ENCODE results near the gene NLE1. TPM values are rescaled to one million over a fixed set of nuclear protein-coding genes. Genes with fewer than 3 reads are reported as not detected.
"Not testable (repeated sequence)": the region's sequence is repeated elsewhere in the genome, so short reads cannot be mapped to it uniquely, and the experiment has no call there.

Gene NLE1
- total RNA-seq, 1 experiment from 2014 or later, result 14.1 TPM

DNA sequence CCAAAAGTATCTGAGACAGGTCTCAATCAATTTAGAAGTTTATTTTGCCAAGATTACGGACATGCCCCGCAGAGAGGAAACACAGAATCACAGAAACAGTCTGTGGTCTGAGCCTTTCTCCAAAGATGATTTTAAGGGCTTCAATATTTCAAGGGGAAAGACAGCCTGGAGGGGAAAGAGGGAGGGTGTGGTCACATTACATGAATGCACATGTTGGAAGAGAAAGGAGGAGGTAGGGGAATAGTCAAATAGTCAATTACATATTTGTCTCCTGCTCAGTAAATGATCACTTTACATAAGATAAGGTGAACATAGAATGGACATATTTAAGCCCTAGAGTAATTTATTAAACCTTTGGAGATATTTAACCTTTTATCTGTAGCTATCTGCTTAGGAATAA is 17.8 kb upstream of the NLE1 start:
- no peaks in the 10 kb centered on the region for H3K79me2 ChIP-seq (ENCODE audit: low read length)
- H4K20me1 ChIP-seq (ENCODE audit: insufficient read depth, low read depth, low read length), result no peaks in the 10 kb centered on the region
- no peaks in the 10 kb centered on the region for H3K27me3 ChIP-seq (ENCODE audit: low read length)
- H3K27ac ChIP-seq (ENCODE audit: low read length), result no peak overlapping the region
- no peak overlapping the region for H2AFZ ChIP-seq (ENCODE audit: low read length)
- H3K4me1 ChIP-seq (ENCODE audit: low read length), result no peaks in the 10 kb centered on the region
- H3K4me2 ChIP-seq (ENCODE audit: low read depth, low read length, poor library complexity, severe bottlenecking), result no peak overlapping the region
- no peak overlapping the region for H3K9ac ChIP-seq (ENCODE audit: low read length)
- DNase-seq, result no peak
- no peak overlapping the region for H3K4me3 ChIP-seq (ENCODE audit: low read length)
- no peaks in the 10 kb centered on the region for H3K9me3 ChIP-seq (ENCODE audit: low read length)
- no peaks in the 10 kb centered on the region for H3K9me2 ChIP-seq (replicated peaks; ENCODE audit: insufficient read depth, low read length)
- no peaks in the 10 kb centered on the region for H3K36me3 ChIP-seq (ENCODE audit: insufficient read depth, low read length)

DNA sequence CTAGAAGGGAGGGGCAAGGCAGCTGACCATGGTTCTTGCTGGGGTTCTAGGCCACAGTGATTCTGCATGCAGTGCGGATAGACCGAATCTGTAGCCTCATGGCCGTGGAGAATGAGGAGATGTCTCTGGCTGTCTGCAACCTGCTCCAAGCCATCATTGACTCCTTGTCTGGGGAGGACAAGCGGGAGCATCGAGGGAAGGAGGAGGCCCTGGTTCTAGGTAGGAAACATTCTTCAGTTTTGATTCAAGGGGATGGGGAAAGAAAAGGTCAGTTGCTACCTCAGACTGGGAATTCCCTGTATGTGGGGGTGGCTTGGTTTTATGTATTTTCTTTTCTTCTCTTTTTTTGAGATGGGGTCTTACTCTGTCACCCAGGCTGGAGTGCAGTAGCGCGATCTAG is 13.1 kb upstream of the NLE1 start:
- H3K79me2 ChIP-seq (ENCODE audit: low read length), result no peaks in the 10 kb centered on the region
- no peak overlapping the region for H3K9ac ChIP-seq (ENCODE audit: low read length)
- no peak overlapping the region for H3K4me3 ChIP-seq (ENCODE audit: low read length)
- no peak overlapping the region for H3K27ac ChIP-seq (ENCODE audit: low read length)
- no peaks in the 10 kb centered on the region for H3K9me3 ChIP-seq (ENCODE audit: low read length)
- no peaks in the 10 kb centered on the region for H3K4me1 ChIP-seq (ENCODE audit: low read length)
- no peaks in the 10 kb centered on the region for H3K27me3 ChIP-seq (ENCODE audit: low read length)
- H3K9me2 ChIP-seq (replicated peaks; ENCODE audit: insufficient read depth, low read length), result no peaks in the 10 kb centered on the region
- no peak overlapping the region for H3K4me2 ChIP-seq (ENCODE audit: low read depth, low read length, poor library complexity, severe bottlenecking)
- DNase-seq, result no peak
- H3K36me3 ChIP-seq (ENCODE audit: insufficient read depth, low read length), result no peaks in the 10 kb centered on the region
- H2AFZ ChIP-seq (ENCODE audit: low read length), result no peak overlapping the region
- no peaks in the 10 kb centered on the region for H4K20me1 ChIP-seq (ENCODE audit: insufficient read depth, low read depth, low read length)

GRCh38 chr17:35154196-35155165 is 12.4 kb upstream of the NLE1 start:
- Histone ChIP-seq H3K4me3 (ENCODE audit: low read length) (no peak overlapping the region), H3K4me1 (ENCODE audit: low read length) (no peaks in the 10 kb centered on the region)

DNA sequence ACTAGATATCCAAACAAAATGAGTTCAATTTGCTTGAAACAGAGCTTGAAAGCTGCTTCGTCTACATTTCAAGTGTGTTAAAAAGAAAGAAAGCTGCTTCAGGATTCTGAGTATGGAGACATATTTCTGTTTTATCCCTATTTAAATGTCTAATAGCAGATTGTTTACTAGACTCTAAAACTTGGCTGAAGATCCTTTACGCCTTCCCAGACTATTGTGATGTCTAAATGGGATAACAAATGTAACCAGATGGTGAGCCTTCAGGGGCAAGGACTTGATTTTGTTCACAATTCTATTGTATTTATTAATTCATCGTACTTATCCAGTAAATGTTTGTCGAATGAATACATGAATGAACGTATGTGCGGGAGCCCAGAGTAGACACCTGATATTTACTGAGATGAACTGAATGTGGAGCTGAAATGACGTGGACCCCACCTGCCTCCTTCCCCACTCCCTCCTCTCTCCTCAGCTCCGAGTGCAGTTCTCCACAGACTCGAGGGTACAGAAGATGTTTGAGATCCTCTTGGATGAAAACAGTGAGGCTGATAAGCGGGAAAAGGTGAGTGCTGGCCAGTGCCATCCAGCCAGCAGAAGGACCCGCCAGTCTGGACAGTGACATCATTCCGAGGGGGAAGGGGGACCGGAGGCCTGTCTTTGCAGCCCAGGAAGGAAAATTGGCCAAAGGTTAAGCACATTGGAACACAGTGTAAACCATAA is 10.5 kb upstream of the NLE1 start:
- no peak for DNase-seq
- no peaks in the 10 kb centered on the region for H3K27me3 ChIP-seq (ENCODE audit: low read length)
- no peaks in the 10 kb centered on the region for H3K4me1 ChIP-seq (ENCODE audit: low read length)
- no peak overlapping the region for H2AFZ ChIP-seq (ENCODE audit: low read length)
- no peaks in the 10 kb centered on the region for H3K79me2 ChIP-seq (ENCODE audit: low read length)
- H3K9me3 ChIP-seq (ENCODE audit: low read length), result no peaks in the 10 kb centered on the region
- H3K36me3 ChIP-seq (ENCODE audit: insufficient read depth, low read length), result no peaks in the 10 kb centered on the region
- no peak overlapping the region for H3K4me2 ChIP-seq (ENCODE audit: low read depth, low read length, poor library complexity, severe bottlenecking)
- no peak overlapping the region for H3K27ac ChIP-seq (ENCODE audit: low read length)
- no peak overlapping the region for H3K4me3 ChIP-seq (ENCODE audit: low read length)
- H4K20me1 ChIP-seq (ENCODE audit: insufficient read depth, low read depth, low read length), result no peaks in the 10 kb centered on the region
- H3K9ac ChIP-seq (ENCODE audit: low read length), result no peak overlapping the region
- H3K9me2 ChIP-seq (replicated peaks; ENCODE audit: insufficient read depth, low read length), result no peaks in the 10 kb centered on the region

More at GRCh38 chr17:35154196-35155165, 12.4 kb upstream of the NLE1 start:
- Histone ChIP-seq H3K9ac (ENCODE audit: low read length) (no peak overlapping the region), H4K20me1 (ENCODE audit: insufficient read depth, low read depth, low read length) (no peaks in the 10 kb centered on the region), H3K27ac (ENCODE audit: low read length) (no peak overlapping the region), H3K27me3 (ENCODE audit: low read length) (no peaks in the 10 kb centered on the region), H3K36me3 (ENCODE audit: insufficient read depth, low read length) (no peaks in the 10 kb centered on the region), H3K9me3 (ENCODE audit: low read length) (no peaks in the 10 kb centered on the region), H3K9me2 (replicated peaks; ENCODE audit: insufficient read depth, low read length) (no peaks in the 10 kb centered on the region), H2AFZ (ENCODE audit: low read length) (no peak overlapping the region), H3K4me2 (ENCODE audit: low read depth, low read length, poor library complexity, severe bottlenecking) (no peak overlapping the region), H3K79me2 (ENCODE audit: low read length) (no peaks in the 10 kb centered on the region)
- DNase-seq, result no peak

- H3K4me1 ChIP-seq (ENCODE audit: low read length); H3K27me3 ChIP-seq (ENCODE audit: low read length); H3K4me3 ChIP-seq (ENCODE audit: low read length); H2AFZ ChIP-seq (ENCODE audit: low read length); H4K20me1 ChIP-seq (ENCODE audit: insufficient read depth, low read depth, low read length); H3K79me2 ChIP-seq (ENCODE audit: low read length); H3K9me3 ChIP-seq (ENCODE audit: low read length); H3K9me2 ChIP-seq (replicated peaks; ENCODE audit: insufficient read depth, low read length); DNase-seq; H3K9ac ChIP-seq (ENCODE audit: low read length); H3K36me3 ChIP-seq (ENCODE audit: insufficient read depth, low read length); H3K27ac ChIP-seq (ENCODE audit: low read length); H3K4me2 ChIP-seq (ENCODE audit: low read depth, low read length, poor library complexity, severe bottlenecking): not testable (repeated sequence)
Measured at GRCh38 chr17:35151080-35151479, 9.0 kb upstream of the NLE1 start.

GRCh38 chr17:35149941-35150340 is 7.8 kb upstream of the NLE1 start:
- Histone ChIP-seq H3K27me3 (ENCODE audit: low read length) (no peaks in the 10 kb centered on the region), H3K9me2 (replicated peaks; ENCODE audit: insufficient read depth, low read length) (no peaks in the 10 kb centered on the region), H3K79me2 (ENCODE audit: low read length) (no peaks in the 10 kb centered on the region), H3K27ac (ENCODE audit: low read length) (no peak overlapping the region), H3K4me2 (ENCODE audit: low read depth, low read length, poor library complexity, severe bottlenecking) (no peak overlapping the region), H4K20me1 (ENCODE audit: insufficient read depth, low read depth, low read length) (no peaks in the 10 kb centered on the region), H3K4me1 (ENCODE audit: low read length) (no peaks in the 10 kb centered on the region), H3K4me3 (ENCODE audit: low read length) (no peak overlapping the region), H3K9me3 (ENCODE audit: low read length) (no peaks in the 10 kb centered on the region), H2AFZ (ENCODE audit: low read length) (no peak overlapping the region), H3K36me3 (ENCODE audit: insufficient read depth, low read length) (no peaks in the 10 kb centered on the region), H3K9ac (ENCODE audit: low read length) (no peak overlapping the region)
- DNase-seq, result no peak

GRCh38 chr17:35148144-35148543 is 6.0 kb upstream of the NLE1 start:
- Histone ChIP-seq H3K27ac (ENCODE audit: low read length) (no peak overlapping the region), H4K20me1 (ENCODE audit: insufficient read depth, low read depth, low read length) (no peaks in the 10 kb centered on the region), H3K4me2 (ENCODE audit: low read depth, low read length, poor library complexity, severe bottlenecking) (no peak overlapping the region), H3K9me2 (replicated peaks; ENCODE audit: insufficient read depth, low read length) (no peaks in the 10 kb centered on the region), H3K27me3 (ENCODE audit: low read length) (no peaks in the 10 kb centered on the region), H3K4me1 (ENCODE audit: low read length) (no peaks in the 10 kb centered on the region), H3K9me3 (ENCODE audit: low read length) (no peaks in the 10 kb centered on the region), H3K79me2 (ENCODE audit: low read length) (no peaks in the 10 kb centered on the region), H3K4me3 (ENCODE audit: low read length) (no peak overlapping the region), H2AFZ (ENCODE audit: low read length) (no peak overlapping the region), H3K9ac (ENCODE audit: low read length) (no peak overlapping the region), H3K36me3 (ENCODE audit: insufficient read depth, low read length) (no peaks in the 10 kb centered on the region)
- DNase-seq, result no peak

DNA sequence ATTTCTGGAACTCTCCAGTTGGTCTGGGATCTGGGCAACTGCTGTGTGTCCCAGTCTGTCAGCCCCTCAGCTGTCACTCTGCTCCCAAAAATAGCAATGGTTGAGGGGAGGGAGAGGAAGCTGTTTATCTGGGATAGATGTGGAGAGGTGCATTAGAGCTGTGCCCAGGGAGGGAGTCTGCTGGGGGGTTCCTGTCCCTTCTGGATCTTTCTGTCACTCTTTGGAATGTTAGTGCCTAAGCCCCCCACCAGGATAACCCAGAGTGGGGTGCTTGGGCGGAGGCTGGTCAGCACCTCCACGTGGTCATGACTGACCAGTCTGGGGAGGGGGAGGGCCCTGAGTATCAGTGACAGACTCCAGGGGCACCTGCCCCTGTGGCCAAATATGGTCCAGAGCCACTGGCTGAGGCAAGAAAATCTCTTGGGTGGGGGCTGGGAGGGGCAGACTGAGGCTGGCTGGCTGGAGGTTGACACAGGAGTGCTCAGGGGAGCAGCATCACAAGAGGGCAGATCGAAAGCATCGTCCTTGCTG is 5.3 kb upstream of the NLE1 start, which contains the start of gene UNC45B:
Gene UNC45B (plus strand): TSS at position 443 of the 531 bp plus-strand sequence. CDS start 447 bp downstream, outside the sequence.
- no peak within 1 kb of the TSS for H3K4me3 ChIP-seq (ENCODE audit: low read length)
- no peaks in the 10 kb centered on the region for H3K79me2 ChIP-seq (ENCODE audit: low read length)
- no peak within 1 kb of the TSS for H3K9ac ChIP-seq (ENCODE audit: low read length)
- H3K27me3 ChIP-seq (ENCODE audit: low read length), result no peaks in the 10 kb centered on the region
- H3K9me3 ChIP-seq (ENCODE audit: low read length), result no peaks in the 10 kb centered on the region
- no peaks in the 10 kb centered on the region for H4K20me1 ChIP-seq (ENCODE audit: insufficient read depth, low read depth, low read length)
- H3K4me1 ChIP-seq (ENCODE audit: low read length), result no peaks in the 10 kb centered on the region
- H3K27ac ChIP-seq (ENCODE audit: low read length), result no peak within 1 kb of the TSS
- no peak within 1 kb of the TSS for H3K4me2 ChIP-seq (ENCODE audit: low read depth, low read length, poor library complexity, severe bottlenecking)
- no peak for DNase-seq
- H3K9me2 ChIP-seq (replicated peaks; ENCODE audit: insufficient read depth, low read length), result no peaks in the 10 kb centered on the region
- no peak within 1 kb of the TSS for H2AFZ ChIP-seq (ENCODE audit: low read length)
- no peaks in the 10 kb centered on the region for H3K36me3 ChIP-seq (ENCODE audit: insufficient read depth, low read length)
